Endothelial cell (in vitro differentiated cells): ENCODE results near the gene CD84. TPM values are rescaled to one million over a fixed set of nuclear protein-coding genes. Genes with fewer than 3 reads are reported as not detected.

ENCODE experiments used
- DNase-seq: peaks from one replicate; pipeline ENCODE4 v3.0.0; 2021; ENCODE audit warnings: low spot score
- H3K27ac Mint-ChIP-seq: one replicate; pipeline ENCODE4 v1.8.0; 2021; ENCODE audit warnings: mixed read lengths, inconsistent platforms; ENCODE audit not compliant: unreplicated experiment
- H3K27me3 Mint-ChIP-seq: one replicate; pipeline ENCODE4 v1.8.0; 2021; ENCODE audit warnings: mild to moderate bottlenecking, moderate library complexity, mixed read lengths, inconsistent platforms; ENCODE audit not compliant: unreplicated experiment
- H3K36me3 Mint-ChIP-seq: one replicate; pipeline ENCODE4 v1.8.0; 2021; ENCODE audit warnings: mild to moderate bottlenecking, low read depth, mixed read lengths, inconsistent platforms; ENCODE audit not compliant: unreplicated experiment
- H3K4me1 Mint-ChIP-seq: one replicate; pipeline ENCODE4 v1.8.0; 2021; ENCODE audit warnings: mild to moderate bottlenecking, mixed read lengths, inconsistent platforms; ENCODE audit not compliant: unreplicated experiment
- H3K4me3 Mint-ChIP-seq: one replicate; pipeline ENCODE4 v1.8.0; 2021; ENCODE audit warnings: mild to moderate bottlenecking, mixed read lengths, inconsistent platforms; ENCODE audit not compliant: unreplicated experiment
- H3K9me3 Mint-ChIP-seq: one replicate; pipeline ENCODE4 v1.8.0; 2021; ENCODE audit warnings: mixed read lengths, inconsistent platforms; ENCODE audit not compliant: unreplicated experiment
- CTCF ChIP-seq: fragments of 200-600 bp; sonication (generic); IDR thresholded peaks from one replicate; pipeline ENCODE4 v1.5.0; 2021; ENCODE audit warnings: antibody characterized with exemption; ENCODE audit not compliant: unreplicated experiment
- total RNA-seq: library from RNA; stranded (reverse); fragmentation: NEBNext Ultra II Directional; extraction: Animal tissue kit (Norgen Biotek cat#: 25700); gene quantifications from one replicate; pipeline ENCODE4 v1.2.1, GENCODE V29; 2021; ENCODE audit not compliant: unreplicated experiment

CD84 gene
- total RNA-seq, 1 donor from 2014 or later, result not detected

- Mint-ChIP-seq H3K27me3 (peaks cover 2% of the 10 kb centered on the region), H3K9me3 (no peaks in the 10 kb centered on the region), H3K36me3 (no peaks in the 10 kb centered on the region), H3K4me1 (peaks cover 10% of the 10 kb centered on the region), H3K4me3 (no peak overlapping the region), H3K27ac (no peak overlapping the region)
- TF ChIP-seq CTCF, result no peak
- DNase-seq, result no peak
Measured at GRCh38 chr1:160580221-160580812, 1.0 kb upstream of the CD84 start.

GRCh38 chr1:160578525-160579191 is 638 bp downstream of the CD84 start:
- no peak overlapping the region for H3K4me3 Mint-ChIP-seq
- DNase-seq, result no peak
- H3K4me1 Mint-ChIP-seq, result no peaks in the 10 kb centered on the region
- H3K9me3 Mint-ChIP-seq, result no peaks in the 10 kb centered on the region
- H3K36me3 Mint-ChIP-seq, result no peaks in the 10 kb centered on the region
- no peak for TF ChIP-seq CTCF
- no peak overlapping the region for H3K27ac Mint-ChIP-seq
- H3K27me3 Mint-ChIP-seq, result peaks cover 2% of the 10 kb centered on the region

GRCh38 chr1:160578175-160578524 is 1.1 kb downstream of the CD84 start:
- peaks cover 2% of the 10 kb centered on the region for H3K27me3 Mint-ChIP-seq
- no peaks in the 10 kb centered on the region for H3K36me3 Mint-ChIP-seq
- no peak overlapping the region for H3K4me3 Mint-ChIP-seq
- no peaks in the 10 kb centered on the region for H3K9me3 Mint-ChIP-seq
- no peak overlapping the region for H3K27ac Mint-ChIP-seq
- TF ChIP-seq CTCF, result no peak
- H3K4me1 Mint-ChIP-seq, result no peaks in the 10 kb centered on the region
- no peak for DNase-seq

- Mint-ChIP-seq H3K27ac (no peak overlapping the region), H3K27me3 (peaks cover 2% of the 10 kb centered on the region), H3K4me3 (no peak overlapping the region), H3K36me3 (no peaks in the 10 kb centered on the region), H3K9me3 (no peaks in the 10 kb centered on the region), H3K4me1 (no peaks in the 10 kb centered on the region)
- no peak for DNase-seq
- TF ChIP-seq CTCF, result no peak
Measured at GRCh38 chr1:160577671-160578070, 1.6 kb downstream of the CD84 start.

- H3K4me1 Mint-ChIP-seq, result no peaks in the 10 kb centered on the region
Measured at GRCh38 chr1:160576884-160577283, 2.4 kb downstream of the CD84 start.

More at GRCh38 chr1:160576884-160577283, 2.4 kb downstream of the CD84 start:
- no peaks in the 10 kb centered on the region for H3K9me3 Mint-ChIP-seq
- TF ChIP-seq CTCF, result no peak
- H3K27me3 Mint-ChIP-seq, result peaks cover 2% of the 10 kb centered on the region
- DNase-seq, result no peak
- H3K4me3 Mint-ChIP-seq, result no peak overlapping the region
- H3K27ac Mint-ChIP-seq, result no peak overlapping the region
- H3K36me3 Mint-ChIP-seq, result no peaks in the 10 kb centered on the region
